COLO829 (cell line): ENCODE data around the gene IFIT2.
"Not testable (repeated sequence)": the region's sequence is repeated elsewhere in the genome, so short reads cannot be mapped to it uniquely, and the experiment has no call there.

ENCODE experiments used
- DNase-seq: peaks from one replicate; pipeline ENCODE4 v3.0.0; 2012; ENCODE audit warnings: low spot score

The IFIT2 gene

DNA sequence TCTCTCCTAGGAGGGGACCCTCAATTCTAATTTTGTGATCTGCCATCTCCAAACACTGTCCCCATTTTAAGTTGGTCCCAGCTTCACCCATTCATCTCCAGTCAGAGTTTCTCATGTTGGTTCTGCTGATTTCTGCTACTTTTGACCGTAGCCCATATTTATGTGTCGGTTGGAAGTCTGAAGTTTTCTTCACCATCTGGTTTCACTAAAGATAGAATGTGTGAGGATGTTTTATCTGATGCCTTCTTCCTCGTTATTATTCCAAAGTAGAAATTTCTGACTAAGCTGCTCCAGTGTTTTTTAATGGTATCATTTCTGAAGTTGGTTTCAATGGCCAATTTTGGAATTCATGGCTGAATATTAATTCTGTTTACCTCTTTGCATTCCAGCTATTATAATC lies 21.3 kb upstream of the IFIT2 start:
- no peak for DNase-seq

DNA sequence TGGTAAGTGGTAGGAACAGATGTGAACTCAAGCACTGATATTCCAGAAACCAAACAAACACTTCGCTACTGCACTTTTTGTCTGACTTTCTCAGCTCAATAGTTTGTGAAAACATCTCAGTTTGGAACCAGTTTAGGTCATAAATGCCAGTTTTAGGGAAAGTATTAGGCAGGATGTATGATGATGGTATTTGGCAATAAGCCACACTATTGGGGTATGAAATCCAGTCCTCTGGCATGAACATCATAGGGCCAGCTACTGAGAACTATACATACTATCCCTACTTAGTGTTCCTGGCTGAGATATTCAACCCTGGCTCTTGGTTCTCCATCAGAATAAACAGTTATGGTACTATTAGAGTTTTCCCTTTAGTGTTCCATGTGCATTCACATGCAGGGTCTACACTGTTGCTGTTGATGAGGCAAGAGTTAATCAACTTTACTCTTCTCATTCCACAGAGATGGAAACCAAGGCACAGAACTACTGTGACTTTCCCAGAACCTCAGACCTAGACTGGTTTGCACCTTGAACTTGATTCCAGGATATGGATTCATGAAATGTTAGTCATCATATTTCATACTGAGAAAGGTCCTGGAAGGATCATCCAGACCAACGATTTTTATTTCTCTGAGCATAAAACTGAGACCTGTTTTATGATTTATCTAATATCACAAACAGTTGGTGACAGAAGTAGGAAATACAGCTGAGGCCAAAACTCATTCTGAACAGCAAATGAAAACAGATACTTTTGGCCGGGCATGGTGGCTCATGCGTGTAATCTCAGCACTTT lies 20.0 kb upstream of the IFIT2 start:
- DNase-seq = no peak

DNA sequence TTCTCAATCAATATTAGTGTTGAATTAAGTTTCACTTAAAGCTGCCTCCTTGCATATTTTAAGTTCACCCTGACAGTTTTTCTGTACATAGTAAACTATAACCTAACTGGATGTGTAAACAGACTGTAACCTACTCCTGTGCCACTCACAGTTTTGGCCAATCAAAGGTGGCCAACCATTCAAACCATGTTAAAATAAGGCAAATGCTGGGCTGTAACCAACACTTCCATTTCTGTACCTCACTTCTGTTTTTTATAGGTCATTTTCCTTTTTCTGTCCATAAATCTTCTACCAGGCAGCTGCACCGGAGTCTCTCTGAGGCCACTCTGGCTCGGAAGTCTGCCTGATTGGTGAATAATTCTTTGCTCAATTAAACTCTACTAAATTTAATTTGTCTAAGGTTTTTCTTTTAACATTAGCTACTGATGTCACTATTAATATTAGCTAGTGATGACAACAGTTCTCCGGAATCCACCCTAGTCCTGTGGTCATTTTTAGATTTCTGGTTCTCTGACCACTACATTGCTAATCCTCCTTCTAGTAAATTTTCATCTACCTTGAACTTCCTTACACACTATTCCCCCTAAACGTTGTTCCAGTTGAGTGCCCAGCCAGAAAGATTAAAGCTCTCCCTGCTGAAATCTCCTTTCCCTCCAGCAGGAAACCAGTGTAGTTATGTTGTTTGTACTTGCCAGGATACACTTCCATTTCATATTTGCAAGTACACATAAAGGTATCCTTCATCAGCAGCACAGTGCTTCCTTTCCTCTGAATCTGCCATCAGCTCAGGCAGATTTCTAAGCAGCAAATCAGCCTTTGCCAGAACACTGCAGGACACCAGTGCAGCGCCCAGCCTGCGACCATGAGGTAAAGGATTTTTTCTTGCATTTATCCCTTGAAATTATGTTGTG lies 18.6 kb upstream of the IFIT2 start:
- no peak for DNase-seq

DNA sequence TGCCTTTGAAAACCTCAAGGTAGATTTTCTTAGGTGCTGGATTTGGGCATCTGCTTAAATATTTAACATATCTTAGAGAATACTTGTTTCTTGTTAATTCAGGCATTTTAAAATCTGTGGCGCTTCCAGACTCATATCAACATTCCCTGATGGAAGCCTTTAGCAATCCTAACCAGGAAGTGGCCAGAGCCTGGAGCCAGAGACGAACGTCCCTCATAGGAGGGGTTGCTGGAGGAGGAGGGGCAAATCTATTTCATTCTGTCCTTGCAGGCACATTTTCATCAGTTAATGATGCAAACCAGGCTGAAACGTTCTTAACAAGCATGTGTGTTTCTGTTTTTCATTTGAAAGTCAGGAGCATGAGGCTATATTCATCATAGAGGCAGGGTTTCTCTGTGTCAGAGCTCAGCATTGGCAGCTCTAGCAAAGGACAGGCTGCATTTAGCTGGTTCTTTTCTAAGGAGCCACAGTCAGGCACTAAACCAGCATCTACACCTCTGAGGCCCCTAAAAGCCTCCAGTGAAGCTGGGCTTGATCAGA lies 17.8 kb upstream of the IFIT2 start:
- no peak for DNase-seq

DNA sequence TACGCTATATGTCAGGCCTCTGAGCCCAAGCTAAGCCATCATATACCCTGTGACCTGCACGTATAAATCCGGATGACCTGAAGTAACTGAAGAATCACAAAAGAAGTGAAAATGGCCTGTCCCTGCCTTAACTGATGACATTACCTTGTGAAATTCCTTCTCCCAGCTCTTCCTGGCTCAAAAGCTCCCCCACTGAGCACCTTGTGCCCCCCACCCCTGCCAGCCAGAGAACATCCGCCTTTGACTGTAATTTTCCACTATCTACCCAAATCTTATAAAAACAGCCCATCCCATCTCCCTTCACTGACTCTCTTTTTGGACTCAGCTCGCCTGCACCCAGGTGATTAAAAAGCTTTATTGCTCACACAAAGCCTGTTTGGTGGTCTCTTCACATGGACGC lies 17.1 kb upstream of the IFIT2 start:
- not testable (repeated sequence) for DNase-seq

DNA sequence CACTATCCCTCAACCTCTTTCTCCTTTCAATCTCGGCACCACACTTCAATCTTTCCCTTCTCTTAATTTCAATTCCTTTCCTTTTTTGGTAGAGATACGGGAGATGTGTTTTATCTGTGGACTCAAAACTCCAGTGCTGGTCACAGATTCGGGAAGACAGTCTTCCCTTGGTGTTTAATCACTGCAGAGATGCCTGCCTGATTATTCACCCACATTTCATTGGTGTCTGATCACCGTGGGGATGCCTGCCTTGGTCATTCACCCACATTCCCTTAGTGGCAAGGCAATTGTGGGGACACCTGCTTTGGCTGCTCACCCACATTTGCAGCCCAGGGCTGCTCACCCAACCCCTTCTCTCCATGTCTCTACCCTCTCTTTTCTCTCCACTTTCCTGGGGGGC lies 16.5 kb upstream of the IFIT2 start:
- DNase-seq = not testable (repeated sequence)

DNA sequence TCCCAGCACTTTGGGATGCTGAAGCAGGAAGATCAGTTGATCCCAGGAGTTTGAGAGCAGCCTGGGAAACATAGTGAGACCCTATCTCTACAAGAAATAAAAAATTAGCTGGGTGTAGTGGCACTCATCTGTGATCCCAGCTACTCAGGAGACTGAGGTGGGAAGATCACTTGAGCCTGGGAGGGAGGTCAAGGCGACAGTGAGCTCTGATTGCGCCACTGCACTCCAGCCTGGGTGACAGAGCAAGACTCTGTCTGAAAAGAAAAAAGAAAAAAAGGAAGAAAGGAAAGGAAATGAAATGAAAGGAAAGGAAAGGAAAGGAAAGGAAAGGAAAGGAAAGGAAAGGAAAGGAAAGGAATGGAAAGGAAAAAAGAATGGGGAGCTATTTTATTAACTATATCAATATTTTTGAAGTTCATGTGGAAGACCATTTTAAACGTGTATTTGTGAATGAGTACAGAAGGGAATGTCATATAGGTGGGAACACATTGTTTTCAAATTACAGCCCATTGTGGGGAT lies 7.1 kb upstream of the IFIT2 start:
- no peak for DNase-seq

DNA sequence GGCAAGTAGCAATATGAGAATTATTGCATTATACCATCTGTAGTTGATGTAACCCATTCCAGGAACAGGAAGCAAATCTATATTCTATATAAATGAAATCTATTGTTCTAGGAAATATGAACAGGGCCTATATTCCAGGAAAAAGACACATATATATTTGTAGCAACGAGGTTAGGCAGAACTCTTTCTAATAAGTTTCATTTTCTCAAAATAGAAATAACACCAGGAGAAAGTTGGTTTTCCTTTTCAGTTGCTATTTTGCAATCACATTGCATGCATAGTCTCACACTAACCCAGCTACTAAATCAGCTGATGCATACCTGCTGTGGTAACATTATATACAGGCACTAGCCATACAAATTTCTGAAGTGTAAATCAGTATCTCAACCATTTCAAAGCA lies 6.2 kb upstream of the IFIT2 start:
- no peak for DNase-seq

DNA sequence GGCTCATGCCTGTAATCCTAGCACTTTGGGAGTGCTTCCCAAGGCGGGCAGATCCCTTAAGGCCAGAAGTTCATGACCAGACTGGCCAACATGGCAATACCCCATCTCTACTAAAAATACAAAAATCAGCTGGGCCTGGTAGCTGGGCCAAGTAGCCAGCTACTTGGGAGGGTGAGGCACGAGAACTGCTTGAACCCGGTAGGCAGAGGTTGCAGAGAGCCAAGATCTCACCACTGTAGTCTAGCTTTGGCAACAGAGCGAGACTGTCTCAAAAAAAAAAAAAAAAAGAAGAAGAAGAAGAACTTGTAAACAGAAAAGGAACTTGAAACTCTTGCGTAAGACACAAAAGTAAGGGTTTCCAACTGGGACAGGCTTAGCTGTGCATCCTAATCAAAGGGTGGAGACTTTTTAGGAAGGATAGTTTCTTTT lies 5.6 kb upstream of the IFIT2 start:
- DNase-seq = no peak

DNA sequence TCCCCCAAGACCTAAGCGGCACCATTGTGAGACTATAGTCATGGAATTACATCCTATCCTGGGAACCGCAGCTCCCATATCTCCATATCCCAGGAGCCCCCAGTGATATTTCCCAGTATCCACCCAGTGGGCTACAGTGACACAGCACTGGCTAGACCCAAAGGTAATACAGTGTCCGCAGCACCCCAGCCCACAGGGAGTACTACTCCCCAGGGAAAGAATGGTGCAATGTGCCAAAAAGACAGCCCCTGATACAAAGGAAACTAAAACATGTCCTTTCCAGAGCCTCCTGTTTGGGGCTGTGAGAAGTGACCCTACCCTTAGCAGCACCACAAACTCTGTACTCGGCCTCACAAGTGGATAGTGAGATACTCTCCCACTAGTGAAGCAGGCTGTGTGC lies 4.5 kb upstream of the IFIT2 start:
- DNase-seq = no peak

DNA sequence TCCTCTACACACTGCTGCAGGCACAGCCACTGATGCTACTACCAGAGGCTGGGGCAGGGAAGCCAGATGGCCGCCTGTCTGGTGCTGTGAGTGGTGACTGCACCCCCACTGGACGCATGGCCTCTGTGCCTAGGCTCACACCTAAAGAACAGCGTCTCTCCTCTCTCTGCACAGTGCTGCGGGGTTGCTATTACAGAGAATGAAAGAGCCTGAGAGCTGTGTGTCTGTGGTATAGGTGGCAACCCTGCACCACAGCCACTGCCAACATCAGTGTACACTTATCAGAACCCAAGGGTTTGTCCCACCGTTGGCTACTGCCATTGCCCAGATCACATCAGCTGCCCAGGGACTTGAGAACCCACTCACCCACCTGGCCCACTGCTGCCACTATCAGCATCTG lies 4.1 kb upstream of the IFIT2 start:
- DNase-seq = no peak

DNA sequence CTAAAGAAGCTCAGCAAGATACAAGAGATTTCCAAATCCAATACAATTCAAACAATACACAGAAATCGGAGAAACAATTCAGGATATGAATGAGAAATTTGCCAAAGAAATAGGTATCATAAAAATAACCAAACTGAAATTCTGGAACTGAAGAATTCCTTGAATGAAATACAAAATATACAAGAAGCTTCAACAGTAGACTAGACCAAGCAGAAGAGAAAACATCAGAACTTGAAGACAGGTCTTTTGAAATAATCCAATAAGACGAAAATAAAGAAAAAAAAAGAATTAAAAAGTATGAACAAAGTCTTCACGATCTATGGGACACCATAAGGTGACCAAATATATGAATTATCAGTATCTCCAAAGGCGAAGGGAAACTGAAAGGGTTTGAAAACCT lies 2.8 kb upstream of the IFIT2 start:
- no peak for DNase-seq

DNA sequence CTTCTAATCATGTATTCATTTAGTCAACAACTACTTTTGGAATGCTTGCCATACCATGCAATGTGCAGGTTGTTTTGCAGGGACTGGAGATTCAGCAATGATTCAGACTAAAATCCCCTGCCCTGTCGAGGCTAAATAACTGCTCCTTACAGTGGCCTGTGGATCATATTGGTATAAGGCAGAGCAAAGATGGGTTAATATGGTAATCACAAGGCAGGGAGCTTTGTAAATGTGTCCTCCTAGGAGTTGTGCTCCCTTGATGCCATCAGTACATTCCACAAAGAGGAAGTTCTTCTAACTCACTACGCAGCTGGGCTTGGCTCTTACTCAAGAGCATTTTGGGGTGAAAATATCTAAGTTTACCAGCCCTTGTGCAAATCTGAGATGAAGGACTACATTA lies 614 bp upstream of the IFIT2 start:
- DNase-seq = no peak

DNA sequence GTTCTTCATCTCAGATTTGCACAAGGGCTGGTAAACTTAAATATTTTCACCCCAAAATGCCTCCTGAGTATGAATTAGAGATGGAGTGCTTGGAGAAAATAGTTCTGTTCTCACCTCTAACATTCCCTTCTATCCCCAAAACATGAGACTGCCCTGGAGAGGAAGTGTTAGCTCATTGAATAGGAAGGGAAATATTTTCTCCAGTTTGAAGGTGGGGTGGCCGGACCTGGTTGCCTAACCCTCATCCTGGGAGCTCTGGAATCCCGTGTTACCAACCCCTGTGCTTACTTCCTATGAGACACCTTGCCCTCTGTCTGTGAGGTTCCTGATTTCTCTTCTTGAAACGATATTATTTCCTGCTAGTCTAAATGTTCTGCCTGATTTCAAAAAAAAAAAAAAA lies 779 bp downstream of the IFIT2 start:
- DNase-seq = no peak

DNA sequence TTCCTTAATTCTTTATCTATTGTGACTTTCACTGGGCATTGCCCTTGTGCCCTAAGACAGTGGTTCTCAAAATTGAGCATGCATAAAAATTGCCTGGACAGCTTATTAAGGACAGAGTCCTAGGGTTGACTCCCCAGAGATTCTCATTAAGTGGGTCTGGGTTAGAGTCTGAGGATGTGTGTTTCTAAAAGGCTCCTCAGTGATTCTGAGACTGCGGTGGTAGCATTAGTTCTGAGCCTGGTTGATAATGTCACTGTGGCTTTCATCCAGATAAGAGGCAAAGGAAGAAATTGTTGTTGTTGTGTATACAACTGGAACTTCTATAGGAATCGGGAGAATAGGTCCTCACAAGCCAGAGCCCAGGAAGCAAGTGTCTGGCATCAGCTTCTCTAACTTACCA lies 1.3 kb downstream of the IFIT2 start:
- DNase-seq = no peak

DNA sequence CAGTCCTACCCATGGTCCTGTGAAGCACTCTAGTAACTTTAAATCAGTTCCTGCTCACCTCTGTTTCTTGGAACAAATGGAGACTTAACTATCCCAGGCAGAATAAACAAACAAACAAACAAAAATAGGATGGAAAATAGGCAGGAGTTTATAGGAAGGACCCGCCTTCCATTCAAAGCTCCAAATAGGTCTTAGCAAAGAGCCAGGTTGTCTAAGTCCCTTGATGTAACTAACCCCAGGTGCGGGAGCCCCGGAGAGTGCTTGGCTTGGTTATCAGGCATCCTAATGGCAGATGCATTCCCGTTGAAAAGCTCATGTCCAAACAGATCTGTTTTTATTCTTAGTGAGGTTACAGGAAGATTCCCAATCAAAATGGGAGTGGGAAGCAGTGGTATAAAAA lies 2.2 kb downstream of the IFIT2 start:
- no peak for DNase-seq

DNA sequence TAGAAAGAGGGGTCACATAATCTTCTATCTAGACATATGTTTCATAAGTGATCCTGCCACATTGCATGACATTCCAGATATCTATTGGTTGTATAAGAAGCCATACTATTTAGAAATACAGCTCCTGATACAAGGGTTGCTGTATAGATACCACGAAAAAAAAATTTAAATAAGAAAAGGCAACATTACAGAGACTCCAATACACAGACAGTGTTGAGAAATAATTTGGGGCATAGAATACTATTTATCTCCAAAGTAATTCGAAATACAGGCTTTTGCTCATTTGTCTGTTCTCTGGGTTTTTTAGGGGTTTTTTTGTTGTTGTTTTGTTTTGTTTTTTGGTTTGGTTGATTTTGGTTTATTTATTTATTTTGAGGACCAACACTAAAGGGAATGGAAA lies 2.6 kb downstream of the IFIT2 start:
- no peak for DNase-seq

DNA sequence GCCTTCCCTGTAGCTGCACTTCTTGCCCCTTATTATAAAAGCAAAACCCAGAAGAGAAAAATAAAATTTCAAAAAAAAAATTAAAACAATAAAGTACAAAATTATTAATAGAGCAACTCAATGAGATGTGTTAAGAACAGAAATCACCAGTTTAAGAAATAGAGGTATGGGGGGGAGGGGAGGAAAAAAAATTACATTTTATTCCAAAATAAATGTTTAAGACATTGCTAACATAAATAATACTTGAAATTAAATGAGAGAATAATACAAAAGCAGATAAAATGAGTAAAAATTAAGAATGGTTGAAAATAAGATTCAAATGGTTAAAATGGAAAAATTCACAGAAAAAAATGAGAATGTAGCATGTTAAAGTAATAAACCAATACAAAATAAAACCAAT lies 3.1 kb downstream of the IFIT2 start:
- no peak for DNase-seq

DNA sequence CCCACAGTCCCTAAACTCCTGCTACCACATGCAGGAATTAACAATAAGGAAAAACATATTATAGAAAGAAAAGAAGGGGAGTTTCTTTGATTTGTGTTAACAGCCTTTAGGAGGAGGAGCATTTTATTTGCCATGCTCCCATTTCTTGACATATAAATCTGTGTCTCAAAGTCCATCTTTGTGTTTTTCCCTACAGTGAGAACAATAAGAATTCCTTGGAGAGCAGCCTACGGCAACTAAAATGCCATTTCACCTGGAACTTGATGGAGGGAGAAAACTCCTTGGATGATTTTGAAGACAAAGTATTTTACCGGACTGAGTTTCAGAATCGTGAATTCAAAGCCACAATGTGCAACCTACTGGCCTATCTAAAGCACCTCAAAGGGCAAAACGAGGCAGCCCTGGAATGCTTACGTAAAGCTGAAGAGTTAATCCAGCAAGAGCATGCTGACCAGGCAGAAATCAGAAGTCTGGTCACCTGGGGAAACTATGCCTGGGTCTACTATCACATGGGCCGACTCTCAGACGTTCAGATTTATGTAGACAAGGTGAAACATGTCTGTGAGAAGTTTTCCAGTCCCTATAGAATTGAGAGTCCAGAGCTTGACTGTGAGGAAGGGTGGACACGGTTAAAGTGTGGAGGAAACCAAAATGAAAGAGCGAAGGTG lies 4.1 kb downstream of the IFIT2 start:
- no peak for DNase-seq

DNA sequence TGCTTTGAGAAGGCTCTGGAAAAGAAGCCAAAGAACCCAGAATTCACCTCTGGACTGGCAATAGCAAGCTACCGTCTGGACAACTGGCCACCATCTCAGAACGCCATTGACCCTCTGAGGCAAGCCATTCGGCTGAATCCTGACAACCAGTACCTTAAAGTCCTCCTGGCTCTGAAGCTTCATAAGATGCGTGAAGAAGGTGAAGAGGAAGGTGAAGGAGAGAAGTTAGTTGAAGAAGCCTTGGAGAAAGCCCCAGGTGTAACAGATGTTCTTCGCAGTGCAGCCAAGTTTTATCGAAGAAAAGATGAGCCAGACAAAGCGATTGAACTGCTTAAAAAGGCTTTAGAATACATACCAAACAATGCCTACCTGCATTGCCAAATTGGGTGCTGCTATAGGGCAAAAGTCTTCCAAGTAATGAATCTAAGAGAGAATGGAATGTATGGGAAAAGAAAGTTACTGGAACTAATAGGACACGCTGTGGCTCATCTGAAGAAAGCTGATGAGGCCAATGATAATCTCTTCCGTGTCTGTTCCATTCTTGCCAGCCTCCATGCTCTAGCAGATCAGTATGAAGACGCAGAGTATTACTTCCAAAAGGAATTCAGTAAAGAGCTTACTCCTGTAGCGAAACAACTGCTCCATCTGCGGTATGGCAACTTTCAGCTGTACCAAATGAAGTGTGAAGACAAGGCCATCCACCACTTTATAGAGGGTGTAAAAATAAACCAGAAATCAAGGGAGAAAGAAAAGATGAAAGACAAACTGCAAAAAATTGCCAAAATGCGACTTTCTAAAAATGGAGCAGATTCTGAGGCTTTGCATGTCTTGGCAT lies 4.8 kb downstream of the IFIT2 start:
- no peak for DNase-seq

DNA sequence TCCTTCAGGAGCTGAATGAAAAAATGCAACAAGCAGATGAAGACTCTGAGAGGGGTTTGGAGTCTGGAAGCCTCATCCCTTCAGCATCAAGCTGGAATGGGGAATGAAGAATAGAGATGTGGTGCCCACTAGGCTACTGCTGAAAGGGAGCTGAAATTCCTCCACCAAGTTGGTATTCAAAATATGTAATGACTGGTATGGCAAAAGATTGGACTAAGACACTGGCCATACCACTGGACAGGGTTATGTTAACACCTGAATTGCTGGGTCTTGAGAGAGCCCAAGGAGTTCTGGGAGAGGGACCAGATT lies 5.4 kb downstream of the IFIT2 start:
- DNase-seq = no peak

DNA sequence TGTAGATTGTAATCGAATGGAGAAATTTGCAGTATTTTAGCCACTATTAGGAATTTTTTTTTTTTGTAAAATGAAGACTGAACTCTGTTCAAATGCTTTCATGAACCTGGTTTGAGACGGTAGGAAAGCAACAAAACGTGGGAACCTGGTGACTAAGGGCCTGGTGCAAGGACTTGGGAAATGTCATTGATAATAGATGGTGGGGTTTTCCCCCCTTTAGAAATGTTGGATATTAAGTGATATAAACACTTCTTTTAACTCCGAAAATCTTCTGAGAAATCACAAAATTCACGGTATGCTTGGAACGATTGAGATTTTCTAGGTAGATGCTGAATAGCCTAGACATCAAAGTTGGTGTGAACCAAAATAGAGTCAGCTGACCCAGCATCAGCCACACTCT lies 6.4 kb downstream of the IFIT2 start:
- DNase-seq = no peak
